T-cell (primary cell): ENCODE results near the gene NCS1. TPM values are rescaled to one million over a fixed set of nuclear protein-coding genes. Genes with fewer than 3 reads are reported as not detected.

ENCODE experiments used
- ATAC-seq, 4 experiments: fragments of 200-7000 bp in 3 of 4; fragments of 150-1000 bp in 1 of 4; cut with Tn5 transposase; replicated peaks in 1 of 4; 1 replicate in 3 of 4; 2 replicates in 1 of 4; pipeline ENCODE4 v1.10.0; 2021; ENCODE audit warnings: moderate library complexity in 3 of 4, mild to moderate bottlenecking in 2 of 4, moderate number of reproducible peaks in 1 of 4
- CTCF ChIA-PET, 2 donors: fragments of 300-600 bp; sonication (Branson Sonifier 250); formaldehyde crosslinking; loops; one replicate each; lab custom pipeline; 2022; ENCODE audit warnings: antibody characterized with exemption in 2 of 2; lab: Charles Lee
- POLR2A ChIA-PET, 2 donors: fragments of 300-600 bp; sonication (Branson Sonifier 250); formaldehyde crosslinking; loops; one replicate each; lab custom pipeline; 2022; ENCODE audit warnings: antibody characterized with exemption in 2 of 2; lab: Charles Lee
- DNase-seq, 35 experiments: peaks; one replicate each; pipeline versions ENCODE4 v3.0.0 to v3.0.0-alpha.2; 2013 to 2023
- H3K27ac ChIP-seq: one replicate; pipeline ENCODE4 v1.5.1; 2013; ENCODE audit warnings: low read length
- H3K27me3 ChIP-seq, 2 experiments: replicated peaks in 1 of 2; 1 replicate in 1 of 2; 2 replicates in 1 of 2; pipeline versions ENCODE4 v1.6.1 to v1.7.0; 2013; ENCODE audit warnings: low read length in 1 of 2, mixed read lengths in 1 of 2; ENCODE audit not compliant: control insufficient read depth in 2 of 2, insufficient read depth in 2 of 2; ENCODE audit errors: extremely low read depth in 1 of 2
- H3K36me3 ChIP-seq, 2 donors: 1 replicate in 1 of 2; 2 replicates in 1 of 2; pipeline versions ENCODE4 v1.6.1 to v1.7.0; 2013; ENCODE audit warnings: low read length in 1 of 2; ENCODE audit not compliant: control insufficient read depth in 2 of 2, insufficient read depth in 1 of 2; ENCODE audit errors: extremely low read depth in 1 of 2
- H3K4me1 ChIP-seq, 2 experiments: 1 replicate in 1 of 2; 2 replicates in 1 of 2; pipeline versions ENCODE4 v1.6.1 to v1.7.0; 2013; ENCODE audit warnings: low read length in 2 of 2, mixed read lengths in 1 of 2; ENCODE audit not compliant: insufficient read depth in 2 of 2, control insufficient read depth in 1 of 2; ENCODE audit errors: extremely low read depth in 1 of 2
- H3K4me3 ChIP-seq, 2 donors: 1 replicate in 1 of 2; 2 replicates in 1 of 2; pipeline versions ENCODE4 v1.5.1 to v1.7.0; 2013; ENCODE audit warnings: mild to moderate bottlenecking in 2 of 2, low read length in 1 of 2, moderate library complexity in 1 of 2; ENCODE audit not compliant: control insufficient read depth in 1 of 2; ENCODE audit errors: extremely low read depth in 1 of 2
- H3K9me3 ChIP-seq: 2 replicates; pipeline ENCODE4 v1.7.0; 2013
- H3K27ac Mint-ChIP-seq, 2 donors: one replicate each; pipeline ENCODE4 v1.8.0; 2020 to 2021; ENCODE audit warnings: mild to moderate bottlenecking in 2 of 2, mixed read lengths in 2 of 2
- H3K27me3 Mint-ChIP-seq, 2 donors: one replicate each; pipeline ENCODE4 v1.8.0; 2021 to 2022; ENCODE audit warnings: mixed read lengths in 2 of 2
- H3K36me3 Mint-ChIP-seq: one replicate; pipeline ENCODE4 v1.8.0; 2021; ENCODE audit warnings: mixed read lengths
- H3K4me1 Mint-ChIP-seq, 3 donors: one replicate each; pipeline ENCODE4 v1.8.0; 2020 to 2022; ENCODE audit warnings: mixed read lengths in 3 of 3, mild to moderate bottlenecking in 1 of 3
- H3K4me3 Mint-ChIP-seq, 3 donors: one replicate each; pipeline ENCODE4 v1.8.0; 2020 to 2022; ENCODE audit warnings: mild to moderate bottlenecking in 3 of 3, mixed read lengths in 3 of 3, moderate library complexity in 3 of 3
- H3K9me3 Mint-ChIP-seq, 3 donors: one replicate each; pipeline ENCODE4 v1.8.0; 2020 to 2022; ENCODE audit warnings: mixed read lengths in 3 of 3
- WGBS: methylation state at CpG from one replicate; pipeline ENCODE4 v1.1.5; 2013; ENCODE audit warnings: missing lambda C conversion rate; ENCODE audit not compliant: insufficient coverage; 5-methylcytosine and 5-hydroxymethylcytosine counted together
- total RNA-seq, 35 experiments: library from RNA in 6 of 35; stranded (reverse) in 6 of 35; fragments of 120-200 nt in 1 of 35; gene quantifications; one replicate each; pipeline versions ENCODE4 v1.2.1 to v1.2.4 and lab custom pipeline; 2013 to 2026

NCS1 gene
- total RNA-seq, 5 donors from 2014 or later (not counting 1 experiment from before 2014, with no cell fraction given), result 0.20 to 0.82 (median 0.46) TPM; not detected in 1

DNA sequence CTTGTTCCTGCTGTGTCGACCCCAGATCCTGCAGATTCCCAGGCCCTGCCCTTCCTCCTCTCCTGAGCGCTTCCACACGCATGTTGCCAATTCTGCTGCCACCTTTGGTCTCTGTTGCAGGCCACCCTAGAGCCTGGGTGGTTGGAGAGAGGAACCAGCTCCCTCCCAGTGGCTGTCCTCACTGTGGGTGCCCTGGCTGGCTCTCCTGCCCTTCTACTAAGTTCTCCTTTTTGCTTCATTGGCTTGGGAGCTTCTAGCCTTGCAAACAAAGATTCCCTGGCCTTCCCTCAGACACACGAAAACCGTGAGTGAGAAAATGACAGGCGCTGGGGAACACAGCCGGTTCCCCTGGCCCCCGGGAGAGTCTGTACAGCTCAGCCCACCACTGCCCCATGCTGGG lies 14.2 kb upstream of the NCS1 start:
- no peaks in the 10 kb centered on the region for H3K9me3 Mint-ChIP-seq
- no peaks in the 10 kb centered on the region for H3K36me3 Mint-ChIP-seq
- POLR2A ChIA-PET, result interaction anchor here in 1 of 2 donors (0.6 kb wide), 1 partner anchor 225 kb away, joined by 3 read pairs; no protein-coding TSS in a partner anchor
- no peak overlapping the region for H3K27ac Mint-ChIP-seq
- H3K4me3 Mint-ChIP-seq, result no peak overlapping the region
- H3K4me1 Mint-ChIP-seq, result no peaks in the 10 kb centered on the region
- H3K36me3 ChIP-seq, result no peaks in the 10 kb centered on the region
- CTCF ChIA-PET, result no interaction called here
- peaks cover 0 to 16% of the 10 kb centered on the region in 2 experiments for H3K27me3 ChIP-seq
- H3K4me1 ChIP-seq, result no peaks in the 10 kb centered on the region
- no peaks in the 10 kb centered on the region for H3K9me3 ChIP-seq
- 80% methylated on average over 5 of the region's 8 CpGs for WGBS
- ATAC-seq (no peak), DNase-seq (no peak)
- no peak overlapping the region for H3K4me3 ChIP-seq
- no peaks in the 10 kb centered on the region for H3K27me3 Mint-ChIP-seq
- H3K27ac ChIP-seq, result no peak overlapping the region

DNA sequence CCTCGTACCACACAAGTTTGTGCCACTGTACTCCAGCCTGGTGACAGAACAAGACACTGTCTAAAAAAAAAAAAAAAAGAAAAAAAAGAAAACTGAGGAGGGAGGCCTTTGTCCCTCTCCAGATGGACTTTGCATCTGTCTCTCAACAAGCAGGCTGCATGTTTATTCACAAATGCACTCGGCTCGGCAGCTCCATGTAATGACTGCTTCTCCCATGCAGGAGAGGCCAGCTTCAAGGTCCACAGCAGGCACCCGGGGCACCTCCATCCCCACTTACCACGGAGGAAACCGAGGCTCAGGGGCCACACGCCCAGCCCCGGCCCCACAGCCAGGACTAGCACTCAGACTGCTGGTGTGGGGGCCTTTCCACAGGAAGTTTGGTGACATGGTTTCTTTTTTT lies 13.1 kb upstream of the NCS1 start:
- no peak for ATAC-seq
- POLR2A ChIA-PET, result no interaction called here
- H3K27me3 ChIP-seq, result peaks cover 0 to 18% of the 10 kb centered on the region in 2 experiments

DNA sequence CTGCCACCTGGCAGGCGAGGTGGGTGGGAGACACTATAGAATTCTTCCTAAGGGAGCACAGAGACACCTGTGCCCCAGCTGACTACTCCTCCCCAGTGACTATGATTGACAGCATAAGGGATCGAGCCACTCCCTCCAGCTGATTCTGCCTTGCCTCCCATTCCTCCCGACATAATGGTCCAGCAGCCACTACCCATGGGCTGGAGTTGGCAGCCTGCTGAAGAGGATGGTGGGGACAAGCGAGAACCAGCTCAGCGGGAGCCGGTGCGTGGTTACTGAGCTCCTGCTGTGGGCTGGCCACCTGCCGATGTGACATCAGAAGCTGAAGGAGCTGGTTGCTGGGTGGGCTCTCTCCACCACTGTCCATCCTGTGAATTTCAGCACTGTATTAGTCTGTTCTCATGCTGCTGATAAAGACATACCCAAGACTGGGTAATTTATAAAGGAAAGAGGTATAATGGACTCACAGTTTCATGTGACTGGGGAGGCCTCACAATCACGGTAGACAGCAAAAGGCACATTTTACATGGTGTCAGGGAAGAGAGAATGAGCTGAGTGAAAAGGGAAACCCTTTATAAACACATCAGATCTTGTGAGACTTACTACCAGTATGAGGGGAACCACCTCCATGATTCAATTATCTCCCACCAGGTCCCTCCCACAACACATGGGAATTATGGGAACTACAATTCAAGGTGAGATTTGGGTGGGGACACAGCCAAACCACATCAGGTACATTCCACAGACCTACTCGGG lies 12.1 kb upstream of the NCS1 start:
- Histone ChIP-seq H3K36me3 (no peaks in the 10 kb centered on the region), H3K9me3 (no peaks in the 10 kb centered on the region), H3K27me3 (peaks cover 0 to 18% of the 10 kb centered on the region in 2 experiments), H3K4me1 (no peaks in the 10 kb centered on the region), H3K27ac (no peak overlapping the region), H3K4me3 (no peak overlapping the region)
- POLR2A ChIA-PET, result interaction anchor here in 1 of 2 donors (0.6 kb wide), 1 partner anchor 268 kb away, joined by 3 read pairs; no protein-coding TSS in a partner anchor
- Mint-ChIP-seq H3K9me3 (no peaks in the 10 kb centered on the region), H3K27ac (no peak overlapping the region), H3K27me3 (no peaks in the 10 kb centered on the region), H3K36me3 (no peaks in the 10 kb centered on the region), H3K4me1 (no peaks in the 10 kb centered on the region), H3K4me3 (no peak overlapping the region)
- ATAC-seq (no peak), DNase-seq (no peak)
- 94% methylated on average over 6 of the region's 10 CpGs for WGBS
- CTCF ChIA-PET, result no interaction called here

More for the DNA sequence above, 13.1 kb upstream of the NCS1 start:
- Histone ChIP-seq H3K4me1 (no peaks in the 10 kb centered on the region), H3K27ac (no peak overlapping the region), H3K36me3 (no peaks in the 10 kb centered on the region), H3K9me3 (no peaks in the 10 kb centered on the region), H3K4me3 (no peak overlapping the region)
- Mint-ChIP-seq H3K9me3 (no peaks in the 10 kb centered on the region), H3K36me3 (no peaks in the 10 kb centered on the region), H3K4me3 (no peak overlapping the region), H3K27me3 (no peaks in the 10 kb centered on the region), H3K4me1 (no peaks in the 10 kb centered on the region), H3K27ac (no peak overlapping the region)
- no peak for DNase-seq
- WGBS, result 53% methylated on average over 3 of the region's 8 CpGs
- CTCF ChIA-PET, result no interaction called here

DNA sequence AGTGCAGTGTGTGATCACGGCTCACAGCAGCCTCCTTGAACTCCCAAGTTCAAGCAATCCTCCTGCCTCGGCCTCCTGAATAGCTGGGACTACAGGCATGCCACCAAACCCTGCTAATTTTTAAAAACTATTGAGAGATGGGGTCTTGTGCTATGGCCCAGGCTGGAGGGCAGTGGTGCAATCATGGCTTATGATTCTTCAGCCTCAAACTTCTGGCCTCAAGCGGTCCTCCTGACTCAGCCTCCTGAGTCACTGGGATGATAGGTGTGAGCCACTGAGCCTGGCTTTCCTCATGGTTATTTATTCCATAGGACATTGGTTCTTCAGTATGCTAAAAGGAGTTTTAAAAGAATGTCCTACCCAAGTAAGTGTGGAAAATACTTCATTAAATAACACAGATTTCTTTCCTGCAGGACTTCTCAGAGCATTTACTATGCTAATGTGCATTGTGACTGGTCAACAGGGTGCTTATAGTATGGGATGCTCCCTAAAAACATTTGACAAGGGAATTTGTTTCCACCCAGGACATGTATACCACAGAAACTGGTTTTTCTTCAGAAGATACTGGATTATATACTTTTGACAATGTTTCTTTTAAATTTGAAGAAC lies 11.2 kb upstream of the NCS1 start:
- no peak overlapping the region for H3K27ac ChIP-seq
- ChIA-PET CTCF (no interaction called here), POLR2A (interaction anchor here in 1 of 2 donors (0.6 kb wide), 1 partner anchor 269 kb away, joined by 3 read pairs; no protein-coding TSS in a partner anchor)
- peaks cover 0 to 18% of the 10 kb centered on the region in 2 experiments for H3K27me3 ChIP-seq
- H3K36me3 ChIP-seq, result no peaks in the 10 kb centered on the region
- no peak for ATAC-seq
- H3K4me1 Mint-ChIP-seq, result no peaks in the 10 kb centered on the region
- no peak overlapping the region for H3K27ac Mint-ChIP-seq
- no peak overlapping the region for H3K4me3 Mint-ChIP-seq
- H3K27me3 Mint-ChIP-seq, result no peaks in the 10 kb centered on the region
- WGBS, result no CpG with 5 or more reads among the region's 3 CpGs
- no peak overlapping the region for H3K4me3 ChIP-seq
- no peaks in the 10 kb centered on the region for H3K9me3 ChIP-seq
- H3K9me3 Mint-ChIP-seq, result no peaks in the 10 kb centered on the region
- H3K36me3 Mint-ChIP-seq, result no peaks in the 10 kb centered on the region
- no peaks in the 10 kb centered on the region for H3K4me1 ChIP-seq
- no peak for DNase-seq

DNA sequence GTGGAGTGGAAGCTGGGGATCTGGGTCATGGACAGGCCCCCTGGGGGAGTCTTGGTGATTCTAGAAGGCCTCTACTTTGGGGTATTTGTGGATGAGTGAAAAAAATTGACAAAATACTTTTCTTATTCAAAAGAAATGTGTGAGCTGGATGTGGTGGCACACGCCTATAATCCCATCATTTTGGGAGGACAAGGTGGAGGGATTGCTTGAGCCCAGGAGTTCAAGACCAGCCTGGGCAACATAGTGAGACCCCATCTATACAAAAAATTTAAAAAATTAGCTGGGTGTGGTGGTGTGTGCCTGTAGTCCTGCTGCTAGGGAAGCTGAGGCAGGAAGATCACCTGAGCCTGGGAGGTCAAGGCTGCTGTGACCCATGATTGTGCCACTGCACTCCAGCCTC lies 6.6 kb upstream of the NCS1 start:
- peaks cover 2 to 7% of the 10 kb centered on the region in 2 experiments for H3K27me3 ChIP-seq
- Mint-ChIP-seq H3K27me3 (peaks cover 0 to 1% of the 10 kb centered on the region in 2 donors), H3K9me3 (no peaks in the 10 kb centered on the region), H3K27ac (no peak overlapping the region), H3K4me3 (no peak overlapping the region), H3K4me1 (peaks cover 2 to 7% (median 5%) of the 10 kb centered on the region in 3 donors), H3K36me3 (no peaks in the 10 kb centered on the region)
- CTCF ChIA-PET, result no interaction called here
- no peak overlapping the region for H3K27ac ChIP-seq
- H3K4me1 ChIP-seq, result no peaks in the 10 kb centered on the region
- DNase-seq (no peak), ATAC-seq (no peak)
- no peak overlapping the region for H3K4me3 ChIP-seq
- no CpG with 5 or more reads among the region's 1 CpG for WGBS
- no peaks in the 10 kb centered on the region for H3K9me3 ChIP-seq
- H3K36me3 ChIP-seq, result no peaks in the 10 kb centered on the region
- POLR2A ChIA-PET, result no interaction called here

DNA sequence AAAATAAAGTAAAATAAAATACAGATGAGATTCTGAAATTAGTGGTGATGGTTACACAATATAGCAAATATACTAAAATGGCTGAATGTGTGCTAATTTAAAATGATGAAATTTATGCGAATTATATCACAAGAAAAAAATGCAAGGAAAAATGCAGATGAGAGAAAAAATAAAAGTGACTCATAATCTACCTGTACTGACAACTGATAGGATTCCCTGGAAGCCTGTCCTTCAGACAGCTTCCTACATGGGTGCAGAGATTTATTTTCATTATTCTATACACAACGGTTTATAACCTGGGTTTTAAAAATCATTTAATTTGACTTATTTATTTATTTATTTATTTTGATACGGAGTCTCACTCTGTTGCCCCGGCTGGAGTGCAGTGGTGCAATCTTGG lies 5.8 kb upstream of the NCS1 start:
- CTCF ChIA-PET, result interaction anchor here in 1 of 2 donors (0.5 kb wide), 1 partner anchor 516 kb away, joined by 3 read pairs; no protein-coding TSS in a partner anchor
- H3K9me3 Mint-ChIP-seq, result no peaks in the 10 kb centered on the region
- no peak overlapping the region for H3K27ac Mint-ChIP-seq
- H3K27ac ChIP-seq, result no peak overlapping the region
- H3K27me3 Mint-ChIP-seq, result peaks cover 3 to 8% of the 10 kb centered on the region in 2 donors
- peaks cover 7 to 10% (median 9%) of the 10 kb centered on the region in 3 donors for H3K4me1 Mint-ChIP-seq
- H3K9me3 ChIP-seq, result no peaks in the 10 kb centered on the region
- DNase-seq (no peak), ATAC-seq (no peak)
- no peak overlapping the region for H3K4me3 Mint-ChIP-seq
- no peaks in the 10 kb centered on the region for H3K36me3 Mint-ChIP-seq
- no peaks in the 10 kb centered on the region for H3K36me3 ChIP-seq
- 100% methylated on average over 1 of the region's 4 CpGs for WGBS
- peaks cover 4 to 14% of the 10 kb centered on the region in 2 experiments for H3K27me3 ChIP-seq
- POLR2A ChIA-PET, result no interaction called here
- H3K4me3 ChIP-seq, result no peak overlapping the region
- no peaks in the 10 kb centered on the region for H3K4me1 ChIP-seq
